Measurements from ENCODE around the gene MAST4. TPM values are rescaled to one million over a fixed set of nuclear protein-coding genes. Genes with fewer than 3 reads are reported as not detected.

Gene MAST4
- total and polyA plus RNA-seq, 2 of the 13 experiments (the other 11 are each of a cell fraction or from before 2014, with no cell fraction given), result 3.4 to 3.7 TPM

- no peak for TF ChIP-seq GTF3A (CRISPR knock-in tag; conservative IDR thresholded peaks at IDR 0.05)
- TF ChIP-seq ARNT (IDR thresholded peaks at IDR 0.05), result no peak
- TF ChIP-seq RBM39 (IDR thresholded peaks at IDR 0.05; ENCODE audit: low read depth, low read length, poor library complexity, severe bottlenecking), result no peak
- no peak for TF ChIP-seq CTCF (CRISPR knock-in tag; IDR thresholded peaks at IDR 0.05)
- TF ChIP-seq ZNF646 (CRISPR knock-in tag; IDR thresholded peaks at IDR 0.05), result no peak
- peak; percentile 61 for TF ChIP-seq BCL6 (CRISPR knock-in tag; IDR thresholded peaks at IDR 0.05)
- no peak for TF ChIP-seq YEATS4 (CRISPR knock-in tag; IDR thresholded peaks at IDR 0.05; ENCODE audit: borderline replicate concordance)
- no peak for TF ChIP-seq FOXC1 (CRISPR knock-in tag; IDR thresholded peaks at IDR 0.05; ENCODE audit: borderline replicate concordance)
- TF ChIP-seq ZNF75D (CRISPR knock-in tag; IDR thresholded peaks at IDR 0.05; ENCODE audit: borderline replicate concordance), result no peak
- TF ChIP-seq ZBTB2 (CRISPR knock-in tag; IDR thresholded peaks at IDR 0.05; ENCODE audit: low read depth), result no peak
- TF ChIP-seq ZNF567 (CRISPR knock-in tag; IDR thresholded peaks at IDR 0.05; ENCODE audit: borderline replicate concordance), result no peak
- no peak for TF ChIP-seq ZKSCAN1 (IDR thresholded peaks at IDR 0.05; ENCODE audit: low read length)
- TF ChIP-seq KLF6 (CRISPR knock-in tag; IDR thresholded peaks at IDR 0.05), result no peak
Measured at GRCh38 chr5:67142816-67143215, 546.6 kb downstream of the MAST4 start (continued).

Data from HepG2 (cell line).